Endothelial cell of umbilical vein (primary cell): ENCODE results near the gene HAL. TPM values are rescaled to one million over a fixed set of nuclear protein-coding genes. Genes with fewer than 3 reads are reported as not detected.

Experiments used
- BruUV-seq: library from RNA; stranded (reverse); fragments of 400-500 nt; replicated peaks from 2 replicates; lab custom pipeline; 2021; lab: Mats Ljungman, UMichigan
- CTCF ChIA-PET: fragments of 300-600, 350-600 bp; sonication (Branson Sonifier 250); formaldehyde crosslinking; loops from one replicate; lab custom pipeline; 2021; ENCODE audit warnings: antibody characterized with exemption, inconsistent platforms; lab: Charles Lee
- POLR2A ChIA-PET: fragments of 300-600, 350-600 bp; sonication (Branson Sonifier 250); formaldehyde crosslinking; loops from one replicate; lab custom pipeline; 2021; ENCODE audit warnings: antibody characterized with exemption, inconsistent platforms; lab: Charles Lee
- DNase-seq: peaks from one replicate; pipeline ENCODE4 v3.0.0-alpha.2; 2011; ENCODE audit warnings: low read depth, low spot score
- FAIRE-seq: peaks from 2 replicates; lab custom pipeline; 2011; peaks lifted over from hg19 to GRCh38; lab: Jason Lieb, UNC
- H2AFZ ChIP-seq: 2 replicates; pipeline ENCODE4 v1.6.0; 2012; ENCODE audit warnings: low read depth, low read length, control low read depth, inconsistent platforms
- H3K27ac ChIP-seq: 2 replicates; pipeline ENCODE4 v1.5.1; 2011; ENCODE audit warnings: low read depth, mild to moderate bottlenecking, control low read depth, low read length, moderate library complexity; ENCODE audit not compliant: insufficient read depth
- H3K27me3 ChIP-seq, 2 experiments: 2 replicates each; pipeline versions ENCODE4 v1.6.0 to v1.6.1; 2011; ENCODE audit warnings: low read length in 2 of 2, mixed read lengths in 1 of 2; ENCODE audit not compliant: control insufficient read depth in 2 of 2, insufficient read depth in 2 of 2
- H3K36me3 ChIP-seq, 2 experiments: 2 replicates in 1 of 2; 3 replicates in 1 of 2; pipeline ENCODE4 v1.5.1; 2011; ENCODE audit warnings: low read length in 2 of 2, mild to moderate bottlenecking in 1 of 2, moderate library complexity in 1 of 2; ENCODE audit not compliant: control insufficient read depth in 2 of 2, insufficient read depth in 2 of 2; ENCODE audit errors: extremely low read depth in 1 of 2
- H3K4me1 ChIP-seq: 3 replicates; pipeline ENCODE4 v1.5.1; 2011; ENCODE audit warnings: mild to moderate bottlenecking, low read length; ENCODE audit not compliant: control insufficient read depth, insufficient read depth; ENCODE audit errors: extremely low read depth
- H3K4me2 ChIP-seq: 2 replicates; pipeline ENCODE4 v1.6.1; 2011; ENCODE audit warnings: low read length, control low read depth, mixed read lengths; ENCODE audit not compliant: insufficient read depth
- H3K4me3 ChIP-seq, 3 experiments: fragments of 200-600 bp in 1 of 3; sonication (generic), shearing (Covaris generic) in 1 of 3; replicated peaks in 1 of 3; 2 replicates each; pipeline ENCODE4 v1.5.1; 2011 to 2016; ENCODE audit warnings: control low read depth in 3 of 3, low read length in 3 of 3, mild to moderate bottlenecking in 2 of 3, inconsistent platforms in 1 of 3, low read depth in 1 of 3, moderate library complexity in 1 of 3; ENCODE audit not compliant: insufficient read depth in 1 of 3
- H3K79me2 ChIP-seq: 2 replicates; pipeline ENCODE4 v1.6.0; 2012; ENCODE audit warnings: low read length, inconsistent platforms; ENCODE audit not compliant: control insufficient read depth, insufficient read depth
- H3K9ac ChIP-seq: replicated peaks from 2 replicates; pipeline ENCODE3; 2011; ENCODE audit warnings: low read length, control low read depth; ENCODE audit not compliant: insufficient read depth; ENCODE audit errors: extremely low read depth
- H3K9me1 ChIP-seq: replicated peaks from 3 replicates; pipeline ENCODE4 v1.6.0; 2011; ENCODE audit warnings: mild to moderate bottlenecking, low read length; ENCODE audit not compliant: control insufficient read depth, insufficient read depth; ENCODE audit errors: extremely low read depth
- H3K9me3 ChIP-seq: replicated peaks from 2 replicates; pipeline ENCODE4 v1.5.1; 2012; ENCODE audit warnings: low read length, inconsistent platforms; ENCODE audit not compliant: control insufficient read depth, insufficient read depth
- H4K20me1 ChIP-seq: replicated peaks from 2 replicates; pipeline ENCODE3; 2011; ENCODE audit warnings: mild to moderate bottlenecking, low read length; ENCODE audit not compliant: control insufficient read depth, insufficient read depth; ENCODE audit errors: extremely low read depth
- EZH2 ChIP-seq: IDR thresholded peaks from 2 replicates; pipeline ENCODE4 v1.6.1; 2012; ENCODE audit warnings: borderline replicate concordance, low read depth, mild to moderate bottlenecking, moderate library complexity, low read length, inconsistent platforms; ENCODE audit not compliant: severe bottlenecking
- FOS ChIP-seq: IDR thresholded peaks from 2 replicates; pipeline ENCODE4 v1.6.1; 2011; ENCODE audit warnings: mild to moderate bottlenecking, low read length, moderate library complexity, borderline replicate concordance; ENCODE audit not compliant: insufficient read depth
- GATA2 ChIP-seq: IDR thresholded peaks from 2 replicates; pipeline ENCODE4 v1.7.0; 2011; ENCODE audit warnings: low read depth, mild to moderate bottlenecking, moderate library complexity, mixed read lengths, low read length; ENCODE audit not compliant: insufficient read length, insufficient read depth
- JUN ChIP-seq: IDR thresholded peaks from 2 replicates; pipeline ENCODE4 v1.6.1; 2011; ENCODE audit warnings: borderline replicate concordance, low read depth; ENCODE audit not compliant: insufficient read length, insufficient read depth
- MYC ChIP-seq: IDR thresholded peaks from one replicate; pipeline ENCODE4 v1.6.1; 2011; ENCODE audit warnings: mild to moderate bottlenecking, low read depth, low read length
- POLR2A ChIP-seq: IDR thresholded peaks from 2 replicates; pipeline ENCODE4 v1.6.1; 2012; ENCODE audit warnings: low read depth, mild to moderate bottlenecking, control low read depth, low read length
- POLR2AphosphoS5 ChIP-seq: IDR thresholded peaks from 2 replicates; pipeline ENCODE4 v1.6.1; 2012; ENCODE audit warnings: low read depth, mild to moderate bottlenecking, control low read depth, low read length, moderate library complexity; ENCODE audit not compliant: insufficient read depth
- dilution Hi-C: fragments of 300-500 bp; cut with MboI; formaldehyde crosslinking; loops from one replicate; pipeline ENCODE4 v1.15.0; 2019; ENCODE audit warnings: low sequenced_read_pairs; ENCODE audit not compliant: extremely low pct_ligation_motif_present
- intact Hi-C: fragments of 100-400 bp; cut with micrococcal nuclease; formaldehyde crosslinking; loops from one replicate; pipeline ENCODE4 v1.10.0; 2022
- polyA plus RNA-seq, 4 experiments: library from polyadenylated mRNA; depleted of rRNA in 3 of 4; stranded (reverse) in 3 of 4; unstranded in 1 of 4; fragments of >200 nt; gene quantifications; 2 replicates each; pipeline versions ENCODE4 v1.2.1 to v1.2.3, GENCODE V29; 2011 to 2012; ENCODE audit warnings: missing spikeins in 1 of 4
- total RNA-seq: library from RNA; stranded (reverse); gene quantifications from 2 replicates; pipeline ENCODE4 v1.2.3, GENCODE V29; 2021
- TF ChIP-seq, protein P1 (sequence below): IDR thresholded peaks from 2 replicates; pipeline ENCODE4 v1.6.1; 2011; ENCODE audit not compliant: insufficient read depth, insufficient read length
- TF ChIP-seq, protein P2 (sequence below), 2 donors: IDR thresholded peaks; 1 replicate in 1 of 2; 2 replicates in 1 of 2; pipeline ENCODE4 v1.5.1; 2011; ENCODE audit warnings: low read length in 2 of 2, mild to moderate bottlenecking in 2 of 2, moderate library complexity in 2 of 2, control low read depth in 1 of 2, inconsistent platforms in 1 of 2, low read depth in 1 of 2; ENCODE audit not compliant: insufficient read depth in 1 of 2; ENCODE audit errors: extremely low read depth in 1 of 2

The HAL gene
- total and polyA plus RNA-seq, 2 donors (not counting 3 experiments of a cell fraction or from before 2014, with no cell fraction given) = 0.18 to 0.62 TPM

DNA sequence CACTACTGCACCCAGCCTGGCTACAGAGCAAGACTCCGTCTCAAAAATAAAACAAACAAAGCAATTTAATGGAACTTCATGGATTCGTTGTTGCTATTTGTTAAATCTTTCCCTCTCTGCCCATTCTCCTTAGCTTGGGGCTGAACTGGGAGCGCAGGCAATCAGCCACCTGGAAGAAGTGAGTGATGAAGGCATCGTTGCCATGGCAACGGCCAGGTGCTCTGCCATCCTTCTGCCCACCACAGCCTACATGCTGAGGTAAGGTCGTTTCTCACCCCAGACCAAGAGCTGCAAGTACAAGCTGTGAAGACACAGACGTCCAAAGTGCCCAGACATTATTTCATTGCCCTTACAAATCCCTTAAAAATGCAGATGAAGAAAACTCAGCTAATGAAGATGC, 33.9 kb downstream of the HAL start:
- H3K9ac ChIP-seq = no peak overlapping the region
- CTCF ChIA-PET = interaction anchor here (1.4 kb wide), 2 partner anchors 8 to 387 kb away, joined by 4 read pairs; no protein-coding TSS in a partner anchor
- intact Hi-C loops = no loop called here
- H3K9me1 ChIP-seq = no peaks in the 10 kb centered on the region
- no peak overlapping the region for H3K4me3 ChIP-seq
- H2AFZ ChIP-seq = no peak overlapping the region
- peaks cover 3 to 4% of the 10 kb centered on the region in 2 experiments for H3K27me3 ChIP-seq
- POLR2A ChIA-PET = no interaction called here
- no peak for FAIRE-seq
- no peak overlapping the region for H3K27ac ChIP-seq
- H3K36me3 ChIP-seq = no peaks in the 10 kb centered on the region
- TF ChIP-seq, protein P1, sequence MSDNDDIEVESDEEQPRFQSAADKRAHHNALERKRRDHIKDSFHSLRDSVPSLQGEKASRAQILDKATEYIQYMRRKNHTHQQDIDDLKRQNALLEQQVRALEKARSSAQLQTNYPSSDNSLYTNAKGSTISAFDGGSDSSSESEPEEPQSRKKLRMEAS = no peak
- no peak for TF ChIP-seq EZH2
- no peak for TF ChIP-seq MYC
- no peak for TF ChIP-seq FOS
- no peak for TF ChIP-seq POLR2A
- TF ChIP-seq GATA2 = no peak
- TF ChIP-seq, protein P2, sequence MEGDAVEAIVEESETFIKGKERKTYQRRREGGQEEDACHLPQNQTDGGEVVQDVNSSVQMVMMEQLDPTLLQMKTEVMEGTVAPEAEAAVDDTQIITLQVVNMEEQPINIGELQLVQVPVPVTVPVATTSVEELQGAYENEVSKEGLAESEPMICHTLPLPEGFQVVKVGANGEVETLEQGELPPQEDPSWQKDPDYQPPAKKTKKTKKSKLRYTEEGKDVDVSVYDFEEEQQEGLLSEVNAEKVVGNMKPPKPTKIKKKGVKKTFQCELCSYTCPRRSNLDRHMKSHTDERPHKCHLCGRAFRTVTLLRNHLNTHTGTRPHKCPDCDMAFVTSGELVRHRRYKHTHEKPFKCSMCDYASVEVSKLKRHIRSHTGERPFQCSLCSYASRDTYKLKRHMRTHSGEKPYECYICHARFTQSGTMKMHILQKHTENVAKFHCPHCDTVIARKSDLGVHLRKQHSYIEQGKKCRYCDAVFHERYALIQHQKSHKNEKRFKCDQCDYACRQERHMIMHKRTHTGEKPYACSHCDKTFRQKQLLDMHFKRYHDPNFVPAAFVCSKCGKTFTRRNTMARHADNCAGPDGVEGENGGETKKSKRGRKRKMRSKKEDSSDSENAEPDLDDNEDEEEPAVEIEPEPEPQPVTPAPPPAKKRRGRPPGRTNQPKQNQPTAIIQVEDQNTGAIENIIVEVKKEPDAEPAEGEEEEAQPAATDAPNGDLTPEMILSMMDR (IDR thresholded peaks at IDR 0.05; ENCODE audit: extremely low read depth in 1 of 2, insufficient read depth in 1 of 2, low read depth in 1 of 2, low read length in 2 of 2) = no peak
- TF ChIP-seq POLR2AphosphoS5 = no peak
- no peak for TF ChIP-seq JUN
- no peaks in the 10 kb centered on the region for H3K9me3 ChIP-seq
- dilution Hi-C loops = no loop called here
- BruUV-seq = no TSS peak
- no peak for DNase-seq
- no peaks in the 10 kb centered on the region for H4K20me1 ChIP-seq
- no peaks in the 10 kb centered on the region for H3K4me1 ChIP-seq
- H3K79me2 ChIP-seq = no peaks in the 10 kb centered on the region
- no peak overlapping the region for H3K4me2 ChIP-seq
